ENCODE data around the gene RBM18. TPM values are rescaled to one million over a fixed set of nuclear protein-coding genes. Genes with fewer than 3 reads are reported as not detected.

Gene RBM18
- total RNA-seq, 2 experiments from 2014 or later = 22.3 to 28.6 TPM

DNA sequence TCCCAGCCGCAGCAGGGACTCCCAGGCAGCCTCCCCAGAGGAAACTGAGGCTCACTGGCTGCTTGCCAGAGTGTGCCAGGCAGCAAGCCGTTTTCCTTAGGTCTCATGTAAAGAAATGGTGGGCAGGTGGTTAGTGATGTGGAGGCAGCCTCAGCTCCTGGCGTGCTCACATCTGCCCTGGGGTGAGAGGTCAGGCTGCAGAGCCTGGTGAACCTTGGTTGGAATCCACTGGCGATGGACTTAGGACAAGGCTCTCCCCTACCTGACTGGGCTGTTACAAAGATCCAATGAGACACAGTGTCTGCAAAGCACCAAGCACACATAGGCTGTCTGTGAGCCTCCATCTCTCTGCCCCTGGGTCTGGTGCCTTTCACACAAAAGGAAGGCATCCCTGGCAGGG, 66.8 kb downstream of the RBM18 start:
- Mint-ChIP-seq H3K27me3 (peaks cover 13% of the 10 kb centered on the region), H3K27ac (no peak overlapping the region), H3K36me3 (ENCODE audit: low read depth) (no peaks in the 10 kb centered on the region), H3K4me1 (no peaks in the 10 kb centered on the region), H3K4me3 (no peak overlapping the region), H3K9me3 (ENCODE audit: low read depth) (no peaks in the 10 kb centered on the region)
- no peak for DNase-seq
- CTCF ChIA-PET = no interaction called here
- POLR2A ChIA-PET = no interaction called here
- intact Hi-C loops (cut with DNase I, micrococcal nuclease) = no loop called here
- ATAC-seq = no peak

DNA sequence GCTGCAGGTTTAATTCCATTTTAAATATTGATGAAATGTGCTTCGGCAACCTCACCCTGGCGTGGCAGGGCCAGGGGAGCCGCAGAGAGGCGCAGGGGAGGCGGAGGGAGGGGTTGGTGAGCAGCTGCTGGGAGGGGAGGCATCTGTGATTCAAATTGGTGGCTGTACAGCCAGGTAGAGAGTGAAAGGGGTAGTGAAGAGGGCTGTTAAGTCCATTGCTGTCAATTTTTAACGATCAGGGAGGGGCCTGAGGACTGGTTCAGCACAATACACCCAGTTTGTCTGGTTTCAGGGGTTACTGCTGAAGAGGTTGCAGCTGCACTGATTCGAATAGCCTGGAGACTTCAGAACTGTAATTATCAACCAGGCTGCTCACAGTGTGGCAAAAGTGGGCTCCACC, 67.2 kb downstream of the RBM18 start:
- ATAC-seq = no peak
- intact Hi-C loops (cut with DNase I, micrococcal nuclease) = no loop called here
- no peak overlapping the region for H3K4me3 Mint-ChIP-seq
- peaks cover 13% of the 10 kb centered on the region for H3K27me3 Mint-ChIP-seq
- no peaks in the 10 kb centered on the region for H3K36me3 Mint-ChIP-seq (ENCODE audit: low read depth)
- CTCF ChIA-PET = no interaction called here
- POLR2A ChIA-PET = no interaction called here
- H3K4me1 Mint-ChIP-seq = no peaks in the 10 kb centered on the region
- no peaks in the 10 kb centered on the region for H3K9me3 Mint-ChIP-seq (ENCODE audit: low read depth)
- H3K27ac Mint-ChIP-seq = no peak overlapping the region
- DNase-seq = no peak

DNA sequence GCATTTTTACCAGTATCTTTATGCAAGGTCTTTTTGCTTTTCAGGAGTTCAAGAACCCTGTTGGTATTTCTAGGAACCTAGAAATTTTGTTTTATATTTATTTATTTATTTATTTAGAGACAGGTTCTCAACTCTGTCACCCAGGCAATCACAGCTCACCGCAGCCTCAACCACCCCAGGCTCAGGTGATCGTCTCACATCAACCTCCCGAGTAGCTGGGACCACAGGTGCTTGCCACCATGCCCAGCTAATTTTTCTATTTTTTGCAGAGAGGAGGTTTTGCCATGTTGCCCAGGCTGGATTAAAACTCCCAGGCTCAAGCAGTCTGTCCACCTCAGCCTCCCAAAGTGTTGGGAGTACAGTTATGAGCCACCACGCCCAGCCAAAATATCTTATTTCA, 68.8 kb downstream of the RBM18 start:
- peaks cover 13% of the 10 kb centered on the region for H3K27me3 Mint-ChIP-seq
- H3K4me1 Mint-ChIP-seq = no peaks in the 10 kb centered on the region
- H3K4me3 Mint-ChIP-seq = no peak overlapping the region
- intact Hi-C loops (cut with DNase I, micrococcal nuclease) = no loop called here
- ChIA-PET POLR2A (no interaction called here), CTCF (interaction anchor here (0.6 to 1.1 kb wide), 2 partner anchors 96 to 206 kb away, joined by 3 to 4 read pairs; no protein-coding TSS in a partner anchor)
- ATAC-seq = no peak
- no peak overlapping the region for H3K27ac Mint-ChIP-seq
- H3K36me3 Mint-ChIP-seq (ENCODE audit: low read depth) = no peaks in the 10 kb centered on the region
- H3K9me3 Mint-ChIP-seq (ENCODE audit: low read depth) = no peaks in the 10 kb centered on the region
- DNase-seq = no peak

DNA sequence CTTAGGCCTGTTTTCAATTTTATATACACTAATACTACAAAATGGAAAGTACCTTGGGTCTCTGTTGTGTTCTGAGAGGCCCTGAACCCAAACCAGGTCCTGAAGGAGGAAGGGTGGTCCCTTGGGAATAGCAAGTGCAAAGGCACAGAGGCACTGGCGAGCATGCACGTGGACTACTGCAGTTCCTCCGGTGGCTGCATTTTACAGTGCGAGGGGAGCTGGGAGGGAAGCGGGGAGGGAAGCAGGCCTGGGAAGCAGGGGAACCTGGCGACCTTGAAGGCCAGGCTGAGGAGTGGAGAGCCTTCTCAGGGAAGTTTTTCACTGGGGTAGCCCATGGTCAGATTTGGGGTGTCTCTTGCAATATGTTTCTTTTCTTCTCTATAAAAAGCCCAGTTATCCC, 71.0 kb downstream of the RBM18 start:
- ChIA-PET CTCF (interaction anchor here (1.1 kb wide), 1 partner anchor 10 kb away, joined by 4 read pairs; no protein-coding TSS in a partner anchor), POLR2A (no interaction called here)
- H3K4me1 Mint-ChIP-seq = no peaks in the 10 kb centered on the region
- H3K9me3 Mint-ChIP-seq (ENCODE audit: low read depth) = no peaks in the 10 kb centered on the region
- no peak overlapping the region for H3K27ac Mint-ChIP-seq
- no peak for ATAC-seq
- no peak for DNase-seq
- H3K36me3 Mint-ChIP-seq (ENCODE audit: low read depth) = no peaks in the 10 kb centered on the region
- H3K27me3 Mint-ChIP-seq = peaks cover 13% of the 10 kb centered on the region
- no peak overlapping the region for H3K4me3 Mint-ChIP-seq
- intact Hi-C loops (cut with DNase I, micrococcal nuclease) = no loop called here

DNA sequence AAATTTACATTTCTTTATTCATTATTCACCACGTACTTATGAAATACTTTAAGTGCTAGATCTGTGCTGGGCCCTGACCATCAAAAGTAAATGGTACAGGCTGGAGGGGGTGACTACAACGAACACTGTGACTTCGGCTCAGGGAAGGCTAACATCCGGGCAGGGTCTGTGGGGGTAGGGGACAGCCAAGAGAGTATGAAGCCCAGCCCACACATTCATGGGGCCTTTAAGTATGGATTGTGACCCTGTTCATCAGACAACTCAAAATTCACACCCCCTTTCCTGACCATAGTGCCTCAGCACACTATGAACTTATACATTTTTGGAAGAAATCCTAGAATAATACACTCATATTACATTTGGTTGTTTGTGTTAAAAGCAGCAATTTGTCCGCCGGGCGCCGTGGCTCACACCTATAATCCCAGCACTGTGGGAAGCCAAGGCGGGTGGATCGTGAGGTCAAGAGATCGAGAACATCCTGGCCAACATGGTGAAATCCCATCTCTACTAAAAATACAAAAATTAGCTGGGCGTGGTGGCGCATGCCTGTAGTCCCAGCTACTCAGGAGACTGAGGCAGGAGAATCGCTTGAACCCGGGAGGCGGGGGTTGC, 71.6 kb downstream of the RBM18 start:
- Mint-ChIP-seq H3K36me3 (ENCODE audit: low read depth) (no peaks in the 10 kb centered on the region), H3K9me3 (ENCODE audit: low read depth) (no peaks in the 10 kb centered on the region), H3K4me1 (no peaks in the 10 kb centered on the region), H3K27ac (no peak overlapping the region), H3K27me3 (peaks cover 8% of the 10 kb centered on the region), H3K4me3 (no peak overlapping the region)
- ChIA-PET CTCF (interaction anchor here (1.1 kb wide), 1 partner anchor 9 kb away, joined by 4 read pairs; no protein-coding TSS in a partner anchor), POLR2A (no interaction called here)
- intact Hi-C loops (cut with DNase I, micrococcal nuclease) = no loop called here
- DNase-seq (no peak), ATAC-seq (no peak)

DNA sequence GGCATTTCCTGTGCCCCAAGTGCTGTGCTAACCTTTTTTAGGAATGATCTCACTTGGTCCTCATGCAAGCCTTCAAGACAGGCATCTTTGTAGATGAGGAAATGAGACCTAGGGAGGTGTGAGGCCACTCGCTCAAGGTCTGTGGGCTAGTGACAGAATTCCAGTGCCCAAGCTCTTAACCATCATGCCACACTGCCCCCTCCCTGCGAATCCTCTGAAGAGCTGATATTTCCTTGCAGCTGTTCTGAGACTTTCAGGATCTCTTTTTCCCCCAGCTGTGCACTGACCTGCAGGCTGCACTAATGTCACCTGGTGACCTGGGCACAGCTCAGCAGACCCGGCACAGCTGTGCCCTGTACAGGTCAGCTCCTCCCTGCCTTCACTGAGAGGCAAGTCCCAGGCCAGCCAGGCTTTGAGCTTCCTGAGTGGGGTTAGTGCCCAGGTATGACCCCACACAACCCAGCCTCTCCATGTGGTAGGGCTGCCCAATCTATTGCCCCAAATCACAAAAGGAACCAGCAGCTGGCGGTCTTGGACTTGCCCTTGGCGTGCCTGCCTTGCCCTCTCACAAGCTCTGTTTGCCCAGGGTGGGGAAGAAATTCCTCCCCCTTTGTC, 72.3 kb downstream of the RBM18 start:
- ChIA-PET CTCF (interaction anchor here (0.6 kb wide), 1 partner anchor 94 kb away, joined by 3 read pairs; no protein-coding TSS in a partner anchor), POLR2A (no interaction called here)
- H3K4me1 Mint-ChIP-seq = no peaks in the 10 kb centered on the region
- intact Hi-C loops (cut with DNase I, micrococcal nuclease) = no loop called here
- ATAC-seq (no peak), DNase-seq (no peak)
- H3K36me3 Mint-ChIP-seq (ENCODE audit: low read depth) = no peaks in the 10 kb centered on the region
- H3K27ac Mint-ChIP-seq = no peak overlapping the region
- peaks cover 8% of the 10 kb centered on the region for H3K27me3 Mint-ChIP-seq
- H3K9me3 Mint-ChIP-seq (ENCODE audit: low read depth) = no peaks in the 10 kb centered on the region
- H3K4me3 Mint-ChIP-seq = no peak overlapping the region

DNA sequence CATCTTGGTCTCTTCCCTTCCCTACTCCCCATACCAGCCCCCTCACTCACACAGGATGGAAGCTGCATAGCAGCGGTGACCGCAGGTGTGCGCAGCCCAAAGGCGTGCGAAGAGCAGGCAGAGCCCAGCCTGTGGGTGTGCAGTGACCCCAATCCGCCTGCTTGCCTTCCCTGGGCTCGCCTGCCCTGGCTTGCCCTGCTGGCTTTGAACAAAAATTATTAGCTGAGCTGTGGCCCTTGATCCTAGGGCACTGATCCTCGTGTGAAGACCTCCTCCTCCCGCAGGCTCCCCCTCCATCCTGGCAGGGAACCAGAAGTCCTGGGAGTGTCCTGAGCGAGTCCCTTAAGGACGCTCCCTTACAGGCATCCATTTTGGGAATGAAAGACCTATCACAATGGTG, 73.1 kb downstream of the RBM18 start:
- DNase-seq (no peak), ATAC-seq (no peak)
- Mint-ChIP-seq H3K9me3 (ENCODE audit: low read depth) (no peaks in the 10 kb centered on the region), H3K27me3 (peaks cover 3% of the 10 kb centered on the region), H3K4me1 (no peaks in the 10 kb centered on the region), H3K36me3 (ENCODE audit: low read depth) (no peaks in the 10 kb centered on the region), H3K27ac (no peak overlapping the region), H3K4me3 (no peak overlapping the region)
- CTCF ChIA-PET = interaction anchor here (0.6 to 1.1 kb wide), 3 partner anchors 73 to 119 kb away, joined by 3 to 4 read pairs (median 3); partner anchors contain the start of genes MRRF and RBM18
- POLR2A ChIA-PET = interaction anchor here (0.5 kb wide), 1 partner anchor 817 kb away, joined by 3 read pairs; no protein-coding TSS in a partner anchor
- intact Hi-C loops (cut with DNase I, micrococcal nuclease) = no loop called here

DNA sequence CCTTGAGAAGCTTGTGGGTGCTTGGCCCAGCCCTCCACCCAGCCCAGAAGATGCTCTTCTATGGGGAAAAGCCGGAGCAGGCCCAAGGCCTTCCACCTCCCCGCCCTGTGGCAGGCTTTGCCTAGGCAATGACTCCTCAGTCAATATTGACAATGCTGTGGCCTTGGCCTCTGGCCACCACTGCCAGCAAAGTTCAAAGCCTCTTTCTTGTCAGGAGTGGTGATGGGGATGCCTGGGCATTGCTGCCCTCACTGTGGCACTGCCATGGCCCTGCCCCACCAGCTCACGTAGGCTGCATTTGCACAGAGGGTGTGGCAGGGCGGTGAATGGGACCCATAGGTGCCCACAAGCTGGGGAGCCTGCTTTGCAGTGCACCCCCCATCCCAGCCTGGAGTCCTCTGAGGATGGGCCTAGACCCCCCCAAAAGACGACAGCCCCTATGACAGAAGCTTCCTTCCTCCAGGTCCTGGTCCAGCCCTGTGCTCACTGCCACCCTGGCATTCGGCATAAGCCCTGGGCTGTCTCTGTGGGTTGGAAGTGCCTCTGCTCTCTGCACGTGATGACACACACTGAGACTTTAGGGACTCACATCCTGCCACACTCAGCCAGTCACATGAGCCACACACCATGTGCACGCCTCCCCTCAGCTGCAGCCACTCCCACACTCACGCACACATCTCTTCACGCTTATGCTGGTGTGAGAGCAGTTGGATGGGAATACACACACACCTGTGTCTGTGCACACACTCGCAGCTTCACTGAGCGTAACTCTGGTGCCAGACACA, 73.9 kb downstream of the RBM18 start:
- DNase-seq = peak; percentile 41
- Mint-ChIP-seq H3K27ac (no peak overlapping the region), H3K27me3 (peaks cover 3% of the 10 kb centered on the region), H3K4me3 (no peak overlapping the region), H3K9me3 (ENCODE audit: low read depth) (no peaks in the 10 kb centered on the region), H3K4me1 (no peaks in the 10 kb centered on the region), H3K36me3 (ENCODE audit: low read depth) (no peaks in the 10 kb centered on the region)
- POLR2A ChIA-PET = no interaction called here
- intact Hi-C loops (cut with DNase I, micrococcal nuclease) = no loop called here
- CTCF ChIA-PET = interaction anchor here (0.9 to 1.1 kb wide), 2 partner anchors 74 to 120 kb away, joined by 3 to 4 read pairs; partner anchors contain the start of genes MRRF and RBM18
- peak; percentile 78 for ATAC-seq

DNA sequence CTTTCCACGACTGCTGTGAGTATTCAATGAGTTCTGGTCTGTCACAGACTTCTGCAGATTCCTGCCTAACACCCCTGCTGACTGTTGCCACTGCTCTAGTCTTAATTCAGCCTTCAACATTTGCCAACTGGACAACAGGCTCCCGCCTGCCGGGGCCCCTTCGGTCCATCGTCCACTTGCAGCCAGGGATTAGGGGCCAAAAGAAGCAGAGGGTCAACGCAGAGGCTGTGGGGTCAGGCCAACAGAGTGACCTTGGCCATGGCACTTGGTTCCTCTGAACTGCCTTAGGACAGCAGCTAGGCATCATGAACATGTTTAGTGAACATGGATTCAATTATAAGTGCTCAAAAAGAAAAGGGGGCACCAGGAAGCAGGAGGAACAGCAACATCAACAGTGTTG, 76.3 kb downstream of the RBM18 start:
- intact Hi-C loops (cut with DNase I, micrococcal nuclease) = no loop called here
- H3K27ac Mint-ChIP-seq = no peak overlapping the region
- POLR2A ChIA-PET = no interaction called here
- CTCF ChIA-PET = interaction anchor here (0.7 kb wide), 1 partner anchor 63 kb away, joined by 3 read pairs; no protein-coding TSS in a partner anchor
- H3K27me3 Mint-ChIP-seq = peaks cover 2% of the 10 kb centered on the region
- H3K4me3 Mint-ChIP-seq = no peak overlapping the region
- no peaks in the 10 kb centered on the region for H3K9me3 Mint-ChIP-seq (ENCODE audit: low read depth)
- ATAC-seq = no peak
- no peak for DNase-seq
- no peaks in the 10 kb centered on the region for H3K36me3 Mint-ChIP-seq (ENCODE audit: low read depth)
- H3K4me1 Mint-ChIP-seq = no peaks in the 10 kb centered on the region

Other genes starting within 250 kb of the RBM18 start
- 1 to 10 TPM; 1.3 to 1.8 TPM for gene TTLL11, start 171.5 kb downstream of the RBM18 start, total RNA-seq
- gene NDUFA8, start 105.1 kb downstream of the RBM18 start, total RNA-seq = 10 to 100 TPM; 50.4 to 57.2 TPM
- gene MORN5, start 104.9 kb downstream of the RBM18 start, total RNA-seq = not detected
- gene LHX6, start 35.9 kb downstream of the RBM18 start, total RNA-seq = under 1 TPM in 1 of 2 experiments, not detected in 1; 0.11 TPM
- gene MRRF, start within 50 bp of the RBM18 start, total RNA-seq = 10 to 100 TPM; 57.3 to 61.5 TPM
- under 1 TPM in 1 of 2 experiments, not detected in 1; 0.09 TPM for gene PTGS1, start 106.2 kb upstream of the RBM18 start, total RNA-seq
- gene OR1J1, start 213.1 kb upstream of the RBM18 start, total RNA-seq = not detected
- gene OR1J2, start 246.0 kb upstream of the RBM18 start, total RNA-seq = not detected

Data from activated CD4-positive, alpha-beta T cell treated with anti-CD3 and anti-CD28 coated beads for 36 hours (primary cell).